Measurements from ENCODE around the gene ALDH2. TPM values are rescaled to one million over a fixed set of nuclear protein-coding genes. Genes with fewer than 3 reads are reported as not detected.
A peak's percentile ranks its signal among the peaks of the same experiment; 100 is the strongest.
"Not testable (repeated sequence)": the region's sequence is repeated elsewhere in the genome, so short reads cannot be mapped to it uniquely, and the experiment has no call there.

ALDH2 gene
- total RNA-seq, 1 donor from 2014 or later, result 55.2 TPM

GRCh38 chr12:111835531-111836181 is 68.9 kb downstream of the ALDH2 start:
- H3K27me3 Mint-ChIP-seq (ENCODE audit: unreplicated experiment); H3K4me1 Mint-ChIP-seq (ENCODE audit: low read depth, unreplicated experiment); H3K9me3 Mint-ChIP-seq (ENCODE audit: unreplicated experiment); DNase-seq; H3K36me3 Mint-ChIP-seq (ENCODE audit: unreplicated experiment); H3K4me3 Mint-ChIP-seq (ENCODE audit: unreplicated experiment); H3K27ac Mint-ChIP-seq (ENCODE audit: unreplicated experiment): not testable (repeated sequence)

GRCh38 chr12:111838353-111838752 is 71.6 kb downstream of the ALDH2 start:
- TF ChIP-seq, protein P1, sequence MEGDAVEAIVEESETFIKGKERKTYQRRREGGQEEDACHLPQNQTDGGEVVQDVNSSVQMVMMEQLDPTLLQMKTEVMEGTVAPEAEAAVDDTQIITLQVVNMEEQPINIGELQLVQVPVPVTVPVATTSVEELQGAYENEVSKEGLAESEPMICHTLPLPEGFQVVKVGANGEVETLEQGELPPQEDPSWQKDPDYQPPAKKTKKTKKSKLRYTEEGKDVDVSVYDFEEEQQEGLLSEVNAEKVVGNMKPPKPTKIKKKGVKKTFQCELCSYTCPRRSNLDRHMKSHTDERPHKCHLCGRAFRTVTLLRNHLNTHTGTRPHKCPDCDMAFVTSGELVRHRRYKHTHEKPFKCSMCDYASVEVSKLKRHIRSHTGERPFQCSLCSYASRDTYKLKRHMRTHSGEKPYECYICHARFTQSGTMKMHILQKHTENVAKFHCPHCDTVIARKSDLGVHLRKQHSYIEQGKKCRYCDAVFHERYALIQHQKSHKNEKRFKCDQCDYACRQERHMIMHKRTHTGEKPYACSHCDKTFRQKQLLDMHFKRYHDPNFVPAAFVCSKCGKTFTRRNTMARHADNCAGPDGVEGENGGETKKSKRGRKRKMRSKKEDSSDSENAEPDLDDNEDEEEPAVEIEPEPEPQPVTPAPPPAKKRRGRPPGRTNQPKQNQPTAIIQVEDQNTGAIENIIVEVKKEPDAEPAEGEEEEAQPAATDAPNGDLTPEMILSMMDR (IDR thresholded peaks at IDR 0.05; ENCODE audit: partially characterized antibody, unreplicated experiment), result no peak
- no peak for DNase-seq
- Mint-ChIP-seq H3K27ac (ENCODE audit: unreplicated experiment) (no peak overlapping the region), H3K27me3 (ENCODE audit: unreplicated experiment) (peaks cover 12% of the 10 kb centered on the region), H3K4me1 (ENCODE audit: low read depth, unreplicated experiment) (peaks cover 11% of the 10 kb centered on the region), H3K36me3 (ENCODE audit: unreplicated experiment) (peaks cover 5% of the 10 kb centered on the region), H3K9me3 (ENCODE audit: unreplicated experiment) (peaks cover 15% of the 10 kb centered on the region), H3K4me3 (ENCODE audit: unreplicated experiment) (no peak overlapping the region)

GRCh38 chr12:111840807-111841206 is 74.1 kb downstream of the ALDH2 start:
- DNase-seq, result no peak
- Mint-ChIP-seq H3K4me1 (ENCODE audit: low read depth, unreplicated experiment) (peaks cover 20% of the 10 kb centered on the region), H3K27ac (ENCODE audit: unreplicated experiment) (peak overlapping the region; percentile 97), H3K9me3 (ENCODE audit: unreplicated experiment) (peaks cover 16% of the 10 kb centered on the region), H3K36me3 (ENCODE audit: unreplicated experiment) (peaks cover 9% of the 10 kb centered on the region), H3K27me3 (ENCODE audit: unreplicated experiment) (peaks cover 12% of the 10 kb centered on the region), H3K4me3 (ENCODE audit: unreplicated experiment) (peak overlapping the region; percentile 99)
- TF ChIP-seq, protein P1 (IDR thresholded peaks at IDR 0.05; ENCODE audit: partially characterized antibody, unreplicated experiment), result no peak

DNA sequence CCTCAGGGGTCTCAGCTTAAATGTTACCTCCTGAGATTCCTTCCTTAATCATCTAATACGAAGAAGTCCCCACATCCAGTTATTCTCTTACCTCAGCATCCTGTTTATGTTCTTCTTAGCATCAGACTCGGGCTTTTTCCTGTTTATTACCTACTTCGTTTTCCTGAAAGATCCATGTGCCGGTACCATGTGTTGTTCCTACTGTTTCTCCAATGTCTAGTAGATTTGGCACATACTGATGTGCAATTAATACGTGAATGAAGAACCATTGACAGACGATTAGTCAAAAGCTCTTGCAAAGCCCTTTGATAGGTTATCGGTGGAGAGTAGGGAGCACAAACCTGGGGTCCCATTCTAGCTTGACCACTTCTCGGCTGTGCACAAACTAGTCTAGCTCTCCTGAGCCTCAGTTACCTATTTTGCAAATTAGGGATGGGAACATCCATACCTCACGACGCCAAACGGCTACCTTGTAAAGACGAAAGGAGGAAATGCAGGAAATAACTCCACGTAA is 74.6 kb downstream of the ALDH2 start:
- Mint-ChIP-seq H3K27me3 (ENCODE audit: unreplicated experiment) (peaks cover 12% of the 10 kb centered on the region), H3K4me3 (ENCODE audit: unreplicated experiment) (peak overlapping the region; percentile 99), H3K9me3 (ENCODE audit: unreplicated experiment) (peaks cover 16% of the 10 kb centered on the region), H3K4me1 (ENCODE audit: low read depth, unreplicated experiment) (peaks cover 20% of the 10 kb centered on the region), H3K36me3 (ENCODE audit: unreplicated experiment) (peaks cover 9% of the 10 kb centered on the region), H3K27ac (ENCODE audit: unreplicated experiment) (peak overlapping the region; percentile 97)
- TF ChIP-seq, protein P1 (IDR thresholded peaks at IDR 0.05; ENCODE audit: partially characterized antibody, unreplicated experiment), result no peak
- no peak for DNase-seq

- peaks cover 9% of the 10 kb centered on the region for H3K36me3 Mint-ChIP-seq (ENCODE audit: unreplicated experiment)
- TF ChIP-seq, protein P1 (IDR thresholded peaks at IDR 0.05; ENCODE audit: partially characterized antibody, unreplicated experiment), result no peak
- H3K9me3 Mint-ChIP-seq (ENCODE audit: unreplicated experiment), result peaks cover 12% of the 10 kb centered on the region
- peaks cover 20% of the 10 kb centered on the region for H3K4me1 Mint-ChIP-seq (ENCODE audit: low read depth, unreplicated experiment)
- H3K27me3 Mint-ChIP-seq (ENCODE audit: unreplicated experiment), result peaks cover 12% of the 10 kb centered on the region
- DNase-seq, result peak; percentile 97
- H3K27ac Mint-ChIP-seq (ENCODE audit: unreplicated experiment), result peak within 1 kb of the TSS; percentile 99
- peak within 1 kb of the TSS; percentile 99 for H3K4me3 Mint-ChIP-seq (ENCODE audit: unreplicated experiment)
Measured at GRCh38 chr12:111841750-111842555, 75.2 kb downstream of the ALDH2 start, which contains the start of gene MAPKAPK5. Gene MAPKAPK5 (plus strand): TSS chr12:111842228. CDS start chr12:111842734, 506 bp downstream.

Measured in glutamatergic neuron (in vitro differentiated cells).